Loucy (cell line): Measurements from ENCODE around the gene NPAS1.

Source experiments
- CTCF ChIP-seq: fragments of 200-600 bp; sonication (generic); conservative IDR thresholded peaks from 2 replicates; pipeline ENCODE4 v1.5.1; 2014; ENCODE audit warnings: mild to moderate bottlenecking, antibody characterized with exemption, low read length
- EZH2phosphoT487 ChIP-seq: fragments of 200-600 bp; IDR thresholded peaks from 2 replicates; pipeline ENCODE4 v1.6.1; 2018; ENCODE audit warnings: antibody characterized with exemption, mild to moderate bottlenecking, moderate library complexity, borderline replicate concordance

- TF ChIP-seq CTCF, result no peak
- TF ChIP-seq EZH2phosphoT487, result no peak
Measured at GRCh38 chr19:47037766-47038165, 18.1 kb downstream of the NPAS1 start.
